HepG2 (cell line): ENCODE data around the gene CDH1. TPM values are rescaled to one million over a fixed set of nuclear protein-coding genes. Genes with fewer than 3 reads are reported as not detected.

ENCODE experiments used
- BORCS8-MEF2B ChIP-seq: sonication (generic); formaldehyde crosslinking; IDR thresholded peaks from 2 replicates; pipeline ENCODE4 v1.8.0; 2022; ENCODE audit warnings: mild to moderate bottlenecking, missing genetic modification reagents
- EED ChIP-seq: sonication (generic); formaldehyde crosslinking; IDR thresholded peaks from 2 replicates; pipeline ENCODE4 v1.5.0; 2020; ENCODE audit warnings: mild to moderate bottlenecking, missing genetic modification reagents
- EP300 ChIP-seq, 3 experiments: sonication (generic) in 1 of 3; formaldehyde crosslinking in 1 of 3; IDR thresholded peaks; 2 replicates each; pipeline versions ENCODE4 v1.5.1 to v1.6.1; 2011 to 2020; ENCODE audit warnings: low read depth in 2 of 3, low read length in 2 of 3, borderline replicate concordance in 1 of 3, improper control_type of control experiment in 1 of 3, mild to moderate bottlenecking in 1 of 3, missing genetic modification reagents in 1 of 3, moderate library complexity in 1 of 3
- PHF21A ChIP-seq: sonication (generic); formaldehyde crosslinking; IDR thresholded peaks from 2 replicates; pipeline ENCODE4 v1.5.0; 2020; ENCODE audit warnings: mild to moderate bottlenecking, missing genetic modification reagents
- POGZ ChIP-seq: sonication (generic); formaldehyde crosslinking; IDR thresholded peaks from 2 replicates; pipeline ENCODE4 v1.4.0; 2020; ENCODE audit warnings: mild to moderate bottlenecking, missing genetic modification reagents
- SP5 ChIP-seq: IDR thresholded peaks from 2 replicates; pipeline ENCODE4 v1.6.1; 2016; ENCODE audit warnings: low read depth, borderline replicate concordance
- TBL1XR1 ChIP-seq: fragments of 150-350 bp; IDR thresholded peaks from 2 replicates; pipeline ENCODE4 v1.6.1; 2014; ENCODE audit warnings: borderline replicate concordance, low read length; ENCODE audit not compliant: partially characterized antibody
- TBX2 ChIP-seq: sonication (generic); formaldehyde crosslinking; IDR thresholded peaks from 2 replicates; pipeline ENCODE4 v1.5.0; 2020; ENCODE audit warnings: missing genetic modification reagents, mild to moderate bottlenecking, borderline replicate concordance
- TEAD2 ChIP-seq: sonication (generic); formaldehyde crosslinking; IDR thresholded peaks from 2 replicates; pipeline ENCODE4 v1.9.0; 2021; ENCODE audit warnings: missing genetic modification reagents
- TFE3 ChIP-seq: IDR thresholded peaks from 2 replicates; pipeline ENCODE4 v1.6.1; 2016
- ZFP91 ChIP-seq: sonication (generic); formaldehyde crosslinking; IDR thresholded peaks from 2 replicates; pipeline ENCODE4 v1.9.0; 2022; ENCODE audit warnings: missing genetic modification reagents, mild to moderate bottlenecking, borderline replicate concordance
- ZNF232 ChIP-seq: sonication (generic); formaldehyde crosslinking; IDR thresholded peaks from 2 replicates; pipeline ENCODE4 v1.4.0; 2020; ENCODE audit warnings: missing genetic modification reagents, borderline replicate concordance
- ZNF280D ChIP-seq: sonication (generic); formaldehyde crosslinking; IDR thresholded peaks from 2 replicates; pipeline ENCODE4 v1.5.1; 2020; ENCODE audit warnings: mild to moderate bottlenecking, missing genetic modification reagents
- ZNF572 ChIP-seq: sonication (generic); formaldehyde crosslinking; IDR thresholded peaks from 2 replicates; pipeline ENCODE4 v1.5.1; 2020; ENCODE audit warnings: mild to moderate bottlenecking, missing genetic modification reagents
- ZNF574 ChIP-seq: sonication (generic); formaldehyde crosslinking; IDR thresholded peaks from 2 replicates; pipeline ENCODE4 v1.4.0; 2020; ENCODE audit warnings: missing genetic modification reagents
- ZNF644 ChIP-seq: IDR thresholded peaks from 2 replicates; pipeline ENCODE4 v1.6.1; 2016; ENCODE audit warnings: low read depth
- ZNF781 ChIP-seq: sonication (generic); formaldehyde crosslinking; IDR thresholded peaks from 2 replicates; pipeline ENCODE4 v1.5.1; 2020; ENCODE audit warnings: borderline replicate concordance, mild to moderate bottlenecking, missing genetic modification reagents; ENCODE audit errors: not compliant biosample characterization
- ZSCAN25 ChIP-seq: sonication (generic); formaldehyde crosslinking; IDR thresholded peaks from 2 replicates; pipeline ENCODE4 v1.8.0; 2022; ENCODE audit warnings: mild to moderate bottlenecking, missing genetic modification reagents
- polyA plus RNA-seq, 8 experiments: library from polyadenylated mRNA; depleted of rRNA in 3 of 8; stranded (reverse) in 7 of 8; unstranded in 1 of 8; fragments of >200 nt; fragmentation: Illumina TruSeq in 4 of 8; extraction: Trizol in 4 of 8; gene quantifications; 2 replicates each; pipeline versions ENCODE4 v1.2.1 to v1.2.3, GENCODE V29; 2011 to 2016; ENCODE audit warnings: low read depth in 4 of 8, missing spikeins in 1 of 8, mixed read lengths in 1 of 8; ENCODE audit not compliant: insufficient read depth in 1 of 8
- total RNA-seq, 5 experiments: library from RNA; depleted of rRNA; stranded (reverse); fragments of >200 nt; fragmentation: Illumina TruSeq; extraction: Trizol; gene quantifications; 2 replicates each; pipeline ENCODE4 v1.2.3, GENCODE V29; 2016; ENCODE audit warnings: low read depth in 1 of 5

Gene CDH1
- total and polyA plus RNA-seq, 2 of the 13 experiments (the other 11 are each of a cell fraction or from before 2014, with no cell fraction given) = 0.95 to 9.8 TPM

GRCh38 chr16:68707340-68708152 is 29.5 kb upstream of the CDH1 start (continued):
- no peak for TF ChIP-seq TFE3 (CRISPR knock-in tag)
- TF ChIP-seq TEAD2 = no peak
- TF ChIP-seq POGZ (CRISPR knock-in tag) = peak; percentile 26; the same call in 1 of the 2 replicates
- TF ChIP-seq TBL1XR1 = no peak
- 0 out of 2 replicates have a peak, but pooled peaks have one; percentile 54 for TF ChIP-seq EED (CRISPR knock-in tag)
- 0 out of 2 replicates have a peak, but pooled peaks have one; percentile 46 for TF ChIP-seq ZNF644
- peak; percentile 31; the same call in 1 of the 2 replicates for TF ChIP-seq TBX2 (CRISPR knock-in tag)
- 0 out of 2 replicates have a peak, but pooled peaks have one; percentile 53 for TF ChIP-seq ZNF280D (CRISPR knock-in tag)
- no peak for TF ChIP-seq EP300 (IDR thresholded peaks at IDR 0.05; ENCODE audit: low read depth in 2 of 2, low read length in 2 of 2)
- TF ChIP-seq EP300 (CRISPR knock-in tag; IDR thresholded peaks at IDR 0.05; ENCODE audit: borderline replicate concordance) = no peak; the same call in 1 of the 2 replicates
- TF ChIP-seq ZSCAN25 = peak; percentile 100
- peak; percentile 76; the same call in 1 of the 2 replicates for TF ChIP-seq ZFP91 (CRISPR knock-in tag)
- no peak for TF ChIP-seq ZNF232
- peak; percentile 58; the same call in 1 of the 2 replicates for TF ChIP-seq PHF21A
- TF ChIP-seq ZNF574 = no peak
- peak; percentile 79 for TF ChIP-seq SP5 (CRISPR knock-in tag)
- TF ChIP-seq ZNF781 = no peak
- TF ChIP-seq BORCS8-MEF2B (CRISPR knock-in tag) = 0 out of 2 replicates have a peak, but pooled peaks have one; percentile 30
- peak; percentile 50; the same call in 1 of the 2 replicates for TF ChIP-seq ZNF572
